BE2C (cell line): ENCODE results near the gene RNF150.

Source experiments
- DNase-seq: peaks from one replicate; pipeline ENCODE4 v3.0.0-alpha.2; 2020
- H3K27me3 ChIP-seq: fragments of 250-450 bp; sonication (Bioruptor Pico); 2 replicates; pipeline ENCODE4 v1.5.1; 2020; ENCODE audit warnings: mild to moderate bottlenecking
- H3K36me3 ChIP-seq: fragments of 250-450 bp; sonication (Bioruptor Pico); 2 replicates; pipeline ENCODE4 v1.5.1; 2020; ENCODE audit warnings: mild to moderate bottlenecking
- H3K4me1 ChIP-seq: fragments of 250-450 bp; sonication (Bioruptor Pico); 2 replicates; pipeline ENCODE4 v1.5.1; 2020
- H3K4me3 ChIP-seq: 2 replicates; pipeline ENCODE4 v1.5.1; 2011; ENCODE audit warnings: low read depth, low read length
- H3K9me3 ChIP-seq: fragments of 250-450 bp; sonication (Bioruptor Pico); 2 replicates; pipeline ENCODE4 v1.5.1; 2020
- TF ChIP-seq, protein P1 (sequence below): IDR thresholded peaks from 2 replicates; pipeline ENCODE4 v1.5.1; 2012; ENCODE audit warnings: mild to moderate bottlenecking, low read depth, low read length

The RNF150 gene

DNA sequence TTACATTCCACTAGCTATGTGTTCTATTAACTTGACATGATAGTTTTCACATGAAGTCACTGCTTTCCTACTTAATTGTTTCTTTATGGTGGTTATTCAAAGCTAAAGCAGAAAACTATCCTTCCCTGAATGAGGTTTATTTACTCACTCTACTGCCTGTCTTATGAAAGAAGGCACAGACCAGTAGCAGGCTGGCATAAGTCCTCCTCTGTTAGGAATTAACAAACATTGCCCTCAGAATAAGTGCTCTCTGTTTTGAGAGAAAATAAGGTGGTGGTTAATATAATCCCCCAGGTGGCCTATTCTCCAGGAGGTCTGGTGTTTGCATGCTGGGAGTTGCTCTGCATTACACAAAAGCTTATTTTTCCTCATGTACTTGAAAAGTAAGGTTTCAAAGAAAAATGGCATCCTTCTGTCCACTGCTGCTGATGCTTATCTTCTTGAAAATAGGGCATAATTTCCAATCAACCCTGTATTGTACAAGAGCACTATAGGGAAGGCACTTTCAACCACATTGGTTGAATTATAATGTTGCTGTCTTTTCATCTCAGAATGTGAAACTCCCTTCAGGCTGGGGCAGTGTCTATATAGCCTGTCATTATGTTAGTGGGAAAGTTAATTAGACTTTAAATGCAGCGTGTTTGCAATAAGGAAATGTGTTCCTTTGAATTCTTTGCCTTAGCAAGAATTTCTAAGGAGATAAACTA is 257.4 kb downstream of the RNF150 start:
- Histone ChIP-seq H3K4me1 (no peaks in the 10 kb centered on the region), H3K4me3 (no peak overlapping the region), H3K9me3 (no peaks in the 10 kb centered on the region), H3K27me3 (no peaks in the 10 kb centered on the region), H3K36me3 (no peaks in the 10 kb centered on the region)
- TF ChIP-seq, protein P1, sequence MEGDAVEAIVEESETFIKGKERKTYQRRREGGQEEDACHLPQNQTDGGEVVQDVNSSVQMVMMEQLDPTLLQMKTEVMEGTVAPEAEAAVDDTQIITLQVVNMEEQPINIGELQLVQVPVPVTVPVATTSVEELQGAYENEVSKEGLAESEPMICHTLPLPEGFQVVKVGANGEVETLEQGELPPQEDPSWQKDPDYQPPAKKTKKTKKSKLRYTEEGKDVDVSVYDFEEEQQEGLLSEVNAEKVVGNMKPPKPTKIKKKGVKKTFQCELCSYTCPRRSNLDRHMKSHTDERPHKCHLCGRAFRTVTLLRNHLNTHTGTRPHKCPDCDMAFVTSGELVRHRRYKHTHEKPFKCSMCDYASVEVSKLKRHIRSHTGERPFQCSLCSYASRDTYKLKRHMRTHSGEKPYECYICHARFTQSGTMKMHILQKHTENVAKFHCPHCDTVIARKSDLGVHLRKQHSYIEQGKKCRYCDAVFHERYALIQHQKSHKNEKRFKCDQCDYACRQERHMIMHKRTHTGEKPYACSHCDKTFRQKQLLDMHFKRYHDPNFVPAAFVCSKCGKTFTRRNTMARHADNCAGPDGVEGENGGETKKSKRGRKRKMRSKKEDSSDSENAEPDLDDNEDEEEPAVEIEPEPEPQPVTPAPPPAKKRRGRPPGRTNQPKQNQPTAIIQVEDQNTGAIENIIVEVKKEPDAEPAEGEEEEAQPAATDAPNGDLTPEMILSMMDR, result no peak
- no peak for DNase-seq

DNA sequence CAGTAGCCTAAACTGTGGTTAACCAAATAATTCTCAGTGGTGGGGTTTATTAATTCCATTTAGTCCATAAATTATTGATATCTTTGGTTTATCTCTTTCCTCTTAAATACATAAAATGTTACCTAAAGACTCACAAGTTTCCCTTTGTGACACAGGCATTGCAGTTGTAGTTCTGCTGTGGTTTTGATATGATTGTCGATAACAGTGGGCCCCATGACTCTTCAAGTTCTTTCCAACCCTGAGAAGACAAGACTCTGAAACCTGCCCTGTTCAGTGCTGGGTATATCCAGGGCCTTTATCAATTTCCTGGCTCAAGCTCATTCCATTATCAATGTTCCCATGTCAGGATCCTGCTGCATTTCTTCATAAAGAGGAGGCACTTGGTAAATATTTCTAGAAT is 259.2 kb downstream of the RNF150 start:
- no peak for DNase-seq
- H3K4me3 ChIP-seq, result no peak overlapping the region
- no peaks in the 10 kb centered on the region for H3K9me3 ChIP-seq
- H3K4me1 ChIP-seq, result peaks cover 3% of the 10 kb centered on the region; the same call in 1 of the 2 replicates
- H3K27me3 ChIP-seq, result no peaks in the 10 kb centered on the region
- TF ChIP-seq, protein P1, result no peak
- no peaks in the 10 kb centered on the region for H3K36me3 ChIP-seq

DNA sequence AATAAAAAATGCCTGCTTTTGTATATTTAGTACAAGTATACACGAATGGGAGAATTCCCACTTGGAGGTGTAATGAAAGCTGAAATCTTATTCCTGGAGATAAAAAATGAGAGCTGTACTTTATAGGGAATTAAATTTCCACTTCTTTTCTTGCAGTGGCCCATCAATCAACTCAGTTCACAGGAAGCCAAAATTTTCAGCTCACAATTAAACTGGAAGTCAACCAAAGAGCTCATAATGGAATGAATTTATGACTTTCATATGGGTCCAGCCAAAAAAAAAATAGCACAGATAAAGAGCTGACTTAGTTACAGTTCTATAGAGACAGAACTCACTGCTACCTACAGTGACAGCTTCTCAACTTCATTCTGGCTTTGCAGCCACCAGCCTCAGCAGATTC is 261.9 kb downstream of the RNF150 start:
- Histone ChIP-seq H3K36me3 (peaks cover 3% of the 10 kb centered on the region; the same call in 1 of the 2 replicates), H3K4me1 (peaks cover 3% of the 10 kb centered on the region; the same call in 1 of the 2 replicates), H3K27me3 (no peaks in the 10 kb centered on the region), H3K4me3 (no peak overlapping the region), H3K9me3 (no peaks in the 10 kb centered on the region)
- TF ChIP-seq, protein P1, result no peak
- DNase-seq, result no peak

DNA sequence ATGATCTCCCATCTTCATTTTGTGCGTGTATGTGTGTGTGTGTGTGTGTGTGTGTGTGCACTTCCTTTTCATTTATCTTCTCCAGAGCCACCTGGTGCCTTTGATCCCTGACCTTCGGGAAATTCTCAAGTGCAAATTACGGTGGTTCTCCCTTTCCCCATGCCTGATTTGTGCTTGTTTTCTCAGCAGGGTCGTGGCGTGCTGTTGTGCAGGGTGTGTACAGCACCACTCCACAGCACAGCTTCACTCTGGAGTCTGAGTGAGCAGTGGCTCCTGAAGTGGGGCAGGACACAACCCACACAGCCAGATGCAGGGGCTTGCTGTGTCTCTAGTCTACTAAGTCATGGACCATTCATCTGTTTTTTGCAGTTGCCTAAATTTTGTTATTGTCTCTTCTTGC is 262.8 kb downstream of the RNF150 start:
- H3K9me3 ChIP-seq, result no peaks in the 10 kb centered on the region
- peaks cover 3% of the 10 kb centered on the region; the same call in 1 of the 2 replicates for H3K36me3 ChIP-seq
- no peak overlapping the region for H3K4me3 ChIP-seq
- H3K27me3 ChIP-seq, result no peaks in the 10 kb centered on the region
- peaks cover 3% of the 10 kb centered on the region; the same call in 1 of the 2 replicates for H3K4me1 ChIP-seq
- TF ChIP-seq, protein P1, result no peak
- DNase-seq, result no peak

DNA sequence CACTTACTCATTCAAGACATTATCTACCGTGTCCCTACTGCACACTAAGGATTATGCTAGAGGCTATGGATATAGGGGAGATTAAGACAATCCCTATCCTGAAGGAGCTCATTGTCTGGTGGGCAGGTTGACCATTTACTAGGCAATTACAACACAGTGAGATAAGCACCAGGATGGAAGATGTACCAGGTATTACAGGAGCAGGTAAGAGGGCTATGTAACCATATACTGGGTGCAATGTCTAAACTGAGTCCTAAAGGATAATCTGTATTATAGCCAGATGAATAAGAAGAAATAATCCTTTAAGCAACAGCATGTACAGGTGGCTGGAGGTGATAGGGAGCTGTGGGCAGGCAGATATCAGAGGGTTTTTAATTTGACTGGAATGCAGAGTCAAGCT is 263.8 kb downstream of the RNF150 start:
- no peaks in the 10 kb centered on the region for H3K27me3 ChIP-seq
- no peaks in the 10 kb centered on the region for H3K9me3 ChIP-seq
- DNase-seq, result no peak
- H3K4me1 ChIP-seq, result peaks cover 3% of the 10 kb centered on the region; the same call in 1 of the 2 replicates
- H3K36me3 ChIP-seq, result peaks cover 3% of the 10 kb centered on the region; the same call in 1 of the 2 replicates
- TF ChIP-seq, protein P1, result no peak
- no peak overlapping the region for H3K4me3 ChIP-seq

DNA sequence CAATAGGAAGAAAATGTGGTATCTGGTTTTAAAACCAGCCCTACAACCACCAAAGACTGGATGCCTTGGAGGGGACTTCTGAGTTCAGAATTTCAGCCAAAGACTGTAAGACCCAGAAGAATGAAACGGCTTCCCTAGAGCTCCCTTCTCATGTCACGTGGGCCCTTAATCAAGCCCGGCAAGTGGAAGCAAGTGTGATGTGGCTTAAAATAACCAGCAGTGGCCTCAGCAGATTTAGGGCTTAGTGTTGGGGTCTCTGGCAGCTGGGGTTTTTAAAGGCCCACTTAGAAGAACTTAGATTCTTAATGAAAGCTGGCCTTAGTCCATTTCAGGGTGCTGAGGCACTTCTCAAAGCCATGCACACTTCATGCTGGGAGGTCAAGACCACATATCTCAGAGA is 265.9 kb downstream of the RNF150 start:
- TF ChIP-seq, protein P1, result no peak
- H3K27me3 ChIP-seq, result no peaks in the 10 kb centered on the region
- no peak overlapping the region for H3K4me3 ChIP-seq
- H3K4me1 ChIP-seq, result peaks cover 3% of the 10 kb centered on the region; the same call in 1 of the 2 replicates
- no peaks in the 10 kb centered on the region for H3K9me3 ChIP-seq
- peaks cover 3% of the 10 kb centered on the region for H3K36me3 ChIP-seq
- no peak for DNase-seq
